Ovary (tissue), 3 donors: ENCODE measurements around the gene CAPZA1.

ENCODE experiments used
- EP300 ChIP-seq: sonication (generic); formaldehyde crosslinking; IDR thresholded peaks from one replicate; pipeline ENCODE4 v1.6.1; 2017; ENCODE audit warnings: antibody characterized with exemption
- POLR2A ChIP-seq: fragments of 450-650 bp; IDR thresholded peaks from one replicate; pipeline ENCODE4 v1.6.1; 2017; ENCODE audit warnings: antibody characterized with exemption, mild to moderate bottlenecking, moderate library complexity
- TF ChIP-seq, protein P1 (sequence below), 3 donors: fragments of 450-650 bp in 2 of 3; fragments of 200-600 bp in 1 of 3; IDR thresholded peaks; one replicate each; pipeline versions ENCODE4 v1.5.1 to v1.8.0; 2016 to 2022; ENCODE audit warnings: antibody characterized with exemption in 3 of 3, mild to moderate bottlenecking in 1 of 3
- donor health status: DM: no; HTN: no; CAD: no.

DNA sequence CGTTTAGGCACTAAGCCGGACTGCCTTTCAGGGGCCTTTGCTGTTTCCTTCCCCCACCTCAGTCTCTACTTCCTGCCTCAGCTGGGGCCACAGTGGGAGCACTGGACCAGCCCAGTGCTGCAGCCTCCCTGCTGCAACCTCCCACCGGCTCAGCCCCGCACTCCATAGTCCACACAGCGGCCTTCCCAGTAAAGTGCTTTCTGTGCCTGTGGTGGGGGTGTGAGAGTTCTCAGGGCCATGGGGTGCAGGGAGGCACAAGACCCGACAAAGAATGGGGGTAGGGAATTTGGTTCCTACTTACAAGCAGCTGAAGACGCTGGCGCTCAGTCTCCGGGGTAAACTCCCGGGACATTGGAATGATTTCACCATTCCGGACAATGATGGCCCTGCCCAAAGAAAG is 92.0 kb downstream of the CAPZA1 start:
- TF ChIP-seq, protein P1, sequence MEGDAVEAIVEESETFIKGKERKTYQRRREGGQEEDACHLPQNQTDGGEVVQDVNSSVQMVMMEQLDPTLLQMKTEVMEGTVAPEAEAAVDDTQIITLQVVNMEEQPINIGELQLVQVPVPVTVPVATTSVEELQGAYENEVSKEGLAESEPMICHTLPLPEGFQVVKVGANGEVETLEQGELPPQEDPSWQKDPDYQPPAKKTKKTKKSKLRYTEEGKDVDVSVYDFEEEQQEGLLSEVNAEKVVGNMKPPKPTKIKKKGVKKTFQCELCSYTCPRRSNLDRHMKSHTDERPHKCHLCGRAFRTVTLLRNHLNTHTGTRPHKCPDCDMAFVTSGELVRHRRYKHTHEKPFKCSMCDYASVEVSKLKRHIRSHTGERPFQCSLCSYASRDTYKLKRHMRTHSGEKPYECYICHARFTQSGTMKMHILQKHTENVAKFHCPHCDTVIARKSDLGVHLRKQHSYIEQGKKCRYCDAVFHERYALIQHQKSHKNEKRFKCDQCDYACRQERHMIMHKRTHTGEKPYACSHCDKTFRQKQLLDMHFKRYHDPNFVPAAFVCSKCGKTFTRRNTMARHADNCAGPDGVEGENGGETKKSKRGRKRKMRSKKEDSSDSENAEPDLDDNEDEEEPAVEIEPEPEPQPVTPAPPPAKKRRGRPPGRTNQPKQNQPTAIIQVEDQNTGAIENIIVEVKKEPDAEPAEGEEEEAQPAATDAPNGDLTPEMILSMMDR (IDR thresholded peaks at IDR 0.05) = no peak
- TF ChIP-seq EP300 (no peak), POLR2A (no peak)
